GM12878 (cell line): ENCODE results near the gene DDX56. TPM values are rescaled to one million over a fixed set of nuclear protein-coding genes. Genes with fewer than 3 reads are reported as not detected.

Experiments used
- ATAC-seq: fragments of 200-7000 bp; cut with Tn5 transposase; 3 replicates; pipeline ENCODE4 v1.9.1; 2020; ENCODE audit warnings: mild to moderate bottlenecking, moderate library complexity
- BruUV-seq: library from RNA; stranded (reverse); fragments of 400-500 nt; replicated peaks from 2 replicates; lab custom pipeline; 2021; lab: Mats Ljungman, UMichigan
- CTCF ChIA-PET: fragments of 300-600 bp; sonication (Branson Sonifier 250); formaldehyde crosslinking; extraction: SDS; loops from one replicate; lab custom pipeline; 2021; ENCODE audit warnings: inconsistent platforms; lab: Yijun Ruan, JAX
- POLR2A ChIA-PET: fragments of 350-600 bp; formaldehyde crosslinking; extraction: SDS; loops from one replicate; lab custom pipeline; 2021; ENCODE audit warnings: inconsistent platforms; lab: Charles Lee
- RAD21 ChIA-PET: fragments of 300-600 bp; sonication (Branson Sonifier 250); formaldehyde crosslinking; loops from one replicate; lab custom pipeline; 2023; ENCODE audit warnings: antibody characterized with exemption; ENCODE audit not compliant: unreplicated experiment; lab: Charles Lee
- SMC1A ChIA-PET: fragments of 300-600 bp; sonication (Branson Sonifier 250); formaldehyde crosslinking; loops from one replicate; lab custom pipeline; 2023; ENCODE audit not compliant: unreplicated experiment, uncharacterized antibody; lab: Charles Lee
- DNase-seq: peaks from one replicate; pipeline ENCODE4 v3.0.0-alpha.2; 2011; ENCODE audit warnings: low read depth, low spot score
- FAIRE-seq: peaks from 3 replicates; lab custom pipeline; 2011; peaks lifted over from hg19 to GRCh38; lab: Jason Lieb, UNC
- H2AFZ ChIP-seq: 2 replicates; pipeline ENCODE4 v1.6.0; 2011; ENCODE audit warnings: low read depth, low read length, control low read depth; ENCODE audit not compliant: control insufficient read depth
- H3K27ac ChIP-seq: 2 replicates; pipeline ENCODE4 v1.5.1; 2011; ENCODE audit warnings: control low read depth; ENCODE audit not compliant: control insufficient read depth, insufficient read depth
- H3K27me3 ChIP-seq, 2 experiments: replicated peaks in 1 of 2; 2 replicates each; pipeline versions ENCODE4 v1.6.0 to v1.6.1; 2011; ENCODE audit warnings: low read length in 1 of 2; ENCODE audit not compliant: control insufficient read depth in 2 of 2, insufficient read depth in 2 of 2
- H3K36me3 ChIP-seq, 2 experiments: 2 replicates each; pipeline ENCODE4 v1.5.1; 2011; ENCODE audit warnings: low read length in 1 of 2; ENCODE audit not compliant: control insufficient read depth in 2 of 2, insufficient read depth in 2 of 2
- H3K4me1 ChIP-seq: 2 replicates; pipeline ENCODE4 v1.6.1; 2011; ENCODE audit warnings: mild to moderate bottlenecking, low read length, moderate library complexity, mixed read lengths; ENCODE audit not compliant: control insufficient read depth, insufficient read depth
- H3K4me2 ChIP-seq: 2 replicates; pipeline ENCODE4 v1.6.0; 2011; ENCODE audit warnings: control low read depth; ENCODE audit not compliant: control insufficient read depth, insufficient read depth
- H3K4me3 ChIP-seq: fragments of 200-600 bp; sonication (generic); 2 replicates; pipeline ENCODE4 v1.5.1; 2016
- H3K79me2 ChIP-seq: 2 replicates; pipeline ENCODE4 v1.6.0; 2011; ENCODE audit warnings: low read length; ENCODE audit not compliant: control insufficient read depth, insufficient read depth
- H3K9ac ChIP-seq: 2 replicates; pipeline ENCODE4 v1.8.0; 2011; ENCODE audit warnings: low read length, control low read depth, mixed read lengths; ENCODE audit not compliant: control insufficient read depth, insufficient read depth
- H3K9me3 ChIP-seq: replicated peaks from 3 replicates; pipeline ENCODE4 v1.5.1; 2011; ENCODE audit warnings: mild to moderate bottlenecking, low read length; ENCODE audit not compliant: control insufficient read depth, insufficient read depth
- H4K20me1 ChIP-seq: 2 replicates; pipeline ENCODE4 v1.6.0; 2011; ENCODE audit not compliant: control insufficient read depth, insufficient read depth
- BCL3 ChIP-seq: IDR thresholded peaks from 2 replicates; pipeline ENCODE4 v1.6.1; 2011; ENCODE audit warnings: borderline replicate concordance, low read depth, mild to moderate bottlenecking, moderate library complexity, low read length; ENCODE audit not compliant: insufficient read depth, poor library complexity, severe bottlenecking
- CEBPZ ChIP-seq: fragments of 150-350 bp; IDR thresholded peaks from 2 replicates; pipeline ENCODE4 v1.6.1; 2016; ENCODE audit warnings: low read depth, low read length
- EED ChIP-seq: sonication (generic); IDR thresholded peaks from 2 replicates; pipeline ENCODE4 v1.6.1; 2016; ENCODE audit warnings: antibody characterized with exemption, low read depth
- EP300 ChIP-seq, 2 experiments: fragments of 150-350 bp in 1 of 2; IDR thresholded peaks; 2 replicates each; pipeline ENCODE4 v1.6.1; 2011 to 2012; ENCODE audit warnings: low read depth in 2 of 2, low read length in 2 of 2, borderline replicate concordance in 1 of 2, improper control_type of control experiment in 1 of 2, inconsistent platforms in 1 of 2; ENCODE audit not compliant: control insufficient read depth in 1 of 2
- ESRRA ChIP-seq: IDR thresholded peaks from 2 replicates; pipeline ENCODE4 v1.6.1; 2012; ENCODE audit warnings: mild to moderate bottlenecking, low read length, improper control_type of control experiment
- HDAC6 ChIP-seq: fragments of 200-600 bp; sonication (generic); IDR thresholded peaks from one replicate; pipeline ENCODE4 v1.8.0; 2017; ENCODE audit warnings: antibody characterized with exemption; ENCODE audit not compliant: unreplicated experiment
- MTA2 ChIP-seq: fragments of 450-650 bp; IDR thresholded peaks from 2 replicates; pipeline ENCODE4 v1.6.1; 2016; ENCODE audit warnings: low read depth, mild to moderate bottlenecking, moderate library complexity
- PAX8 ChIP-seq: fragments of 450-650 bp; IDR thresholded peaks from 2 replicates; pipeline ENCODE4 v1.6.1; 2017; ENCODE audit warnings: mild to moderate bottlenecking, moderate library complexity
- POU2F2 ChIP-seq: IDR thresholded peaks from 3 replicates; pipeline ENCODE4 v1.6.1; 2011; ENCODE audit warnings: low read depth, mild to moderate bottlenecking, low read length, borderline replicate concordance
- TBL1XR1 ChIP-seq: IDR thresholded peaks from 2 replicates; pipeline ENCODE4 v1.6.1; 2012; ENCODE audit warnings: low read depth, low read length, improper control_type of control experiment
- YY1 ChIP-seq: IDR thresholded peaks from 2 replicates; pipeline ENCODE4 v1.6.1; 2011; ENCODE audit warnings: low read depth, mild to moderate bottlenecking, low read length
- ZNF687 ChIP-seq: fragments of 450-650 bp; IDR thresholded peaks from 2 replicates; pipeline ENCODE4 v1.6.1; 2017; ENCODE audit warnings: mild to moderate bottlenecking, moderate library complexity
- WGBS: methylation state at CpG from one replicate; pipeline ENCODE4 v1.1.6; 2016; ENCODE audit warnings: low lambda C conversion rate; ENCODE audit not compliant: insufficient replicate concordance, insufficient coverage; ENCODE audit errors: missing lambda C conversion rate; 5-methylcytosine and 5-hydroxymethylcytosine counted together
- in situ Hi-C: fragments of 300-500 bp; cut with MboI; formaldehyde crosslinking; loops from 9 replicates; pipeline ENCODE4 v1.14.3; 2018; ENCODE audit warnings: mixed read lengths
- intact Hi-C: fragments of 100-400 bp; cut with micrococcal nuclease; formaldehyde crosslinking; loops from one replicate; pipeline ENCODE4 v1.14.2; 2022; ENCODE audit not compliant: unreplicated experiment
- polyA plus RNA-seq, 11 experiments: library from polyadenylated mRNA; depleted of rRNA in 4 of 11; unstranded in 6 of 11; stranded (reverse) in 5 of 11; fragments of >200 nt; fragmentation: Nextera tagmentation in 4 of 11; fragmentation: Illumina TruSeq in 1 of 11; extraction: Ambion mirVana in 4 of 11; extraction: Trizol in 1 of 11; gene quantifications; 1 replicate in 1 of 11; 2 replicates in 10 of 11; pipeline versions ENCODE4 v1.2.1 to v1.2.3, GENCODE V29; 2011 to 2016; ENCODE audit warnings: inconsistent platforms in 2 of 11, missing spikeins in 2 of 11, low read depth in 1 of 11
- total RNA-seq, 4 experiments: library from RNA; depleted of rRNA in 3 of 4; stranded (reverse); fragments of >200 nt in 3 of 4; fragmentation: Illumina TruSeq in 1 of 4; extraction: Trizol in 1 of 4; gene quantifications; 2 replicates each; pipeline versions ENCODE4 v1.2.1 to v1.2.3, GENCODE V29; 2013 to 2021

Gene DDX56
- total and polyA plus RNA-seq, 10 of the 15 experiments (the other 5 are each of a cell fraction or from before 2014, with no cell fraction given), result 19.8 to 136 (median 81.3) TPM

GRCh38 chr7:44622342-44623151 lies 48.8 kb upstream of the DDX56 start:
- H4K20me1 ChIP-seq, result no peaks in the 10 kb centered on the region; the same call in 1 of the 2 replicates
- no peaks in the 10 kb centered on the region for H3K27me3 ChIP-seq
- H3K4me3 ChIP-seq, result peak overlapping the region; percentile 44
- H3K79me2 ChIP-seq, result peaks cover 75% of the 10 kb centered on the region
- peak overlapping the region; percentile 95 for H3K4me2 ChIP-seq
- peak overlapping the region; percentile 63 for H2AFZ ChIP-seq
- intact Hi-C loops, result no loop called here
- BruUV-seq, result no TSS peak
- RAD21 ChIA-PET, result interaction anchor here (0.6 to 10.1 kb wide), 5 partner anchors 12 to 222 kb away, joined by 3 to 130 read pairs (median 3); partner anchors contain the start of gene OGDH
- SMC1A ChIA-PET, result interaction anchor here (1.0 to 6.2 kb wide), 6 partner anchors 15 to 235 kb away, joined by 3 to 106 read pairs (median 4); partner anchors contain the start of gene OGDH
- peak overlapping the region; percentile 70 for H3K9ac ChIP-seq
- POLR2A ChIA-PET, result interaction anchor here (0.6 to 3.7 kb wide), 8 partner anchors 9 to 263 kb away, joined by 3 to 35 read pairs (median 5); partner anchors contain the start of genes OGDH and PURB
- FAIRE-seq, result peak; percentile 62
- no peak for DNase-seq
- WGBS, result 6% methylated on average over 5 of the region's 5 CpGs
- CTCF ChIA-PET, result interaction anchor here (0.5 to 1.2 kb wide), 5 partner anchors 11 to 298 kb away, joined by 3 to 5 read pairs (median 4); no protein-coding TSS in a partner anchor
- H3K36me3 ChIP-seq, result peaks cover 16 to 26% of the 10 kb centered on the region in 2 experiments; a peak in 3 of 4 replicates
- peaks cover 49% of the 10 kb centered on the region for H3K4me1 ChIP-seq
- peak; percentile 91 for ATAC-seq
- H3K27ac ChIP-seq, result peak overlapping the region; percentile 90
- in situ Hi-C loops, result no loop called here
- no peaks in the 10 kb centered on the region for H3K9me3 ChIP-seq
- TF ChIP-seq EED (peak; percentile 84), PAX8 (no peak), BCL3 (no peak), EP300 (IDR thresholded peaks at IDR 0.05; ENCODE audit: borderline replicate concordance in 1 of 2, control insufficient read depth in 1 of 2, low read depth in 2 of 2, low read length in 2 of 2) (no peak), ESRRA (no peak; the same call in 1 of the 2 replicates), HDAC6 (no peak), ZNF687 (peak; percentile 64; the same call in 1 of the 2 replicates), MTA2 (no peak), POU2F2 (0 out of 3 replicates have a peak, but pooled peaks have one; percentile 29), TBL1XR1 (no peak), CEBPZ (no peak), YY1 (peak; percentile 63; the same call in 1 of the 2 replicates)
